Measurements from ENCODE around the gene GSTA4. TPM values are rescaled to one million over a fixed set of nuclear protein-coding genes. Genes with fewer than 3 reads are reported as not detected.

Gene GSTA4
- total RNA-seq, 1 experiment from 2014 or later, result 19.2 TPM

Other genes starting within 250 kb of the GSTA4 start
- gene GSTA2, start 231.8 kb downstream of the GSTA4 start, total RNA-seq (2014; rRNA removed; shearing (Covaris generic)), result 0.37 TPM in 1 of 2 replicates, not detected in the other
- gene GSTA1, start 191.5 kb downstream of the GSTA4 start, total RNA-seq (2014; rRNA removed; shearing (Covaris generic)), result not detected in 2 replicates
- gene GSTA5, start 154.5 kb downstream of the GSTA4 start, total RNA-seq (2014; rRNA removed; shearing (Covaris generic)), result not detected in 2 replicates
- gene GSTA3, start 85.6 kb downstream of the GSTA4 start, total RNA-seq (2014; rRNA removed; shearing (Covaris generic)), result 0.19 TPM in 1 of 2 replicates, not detected in the other
- gene CILK1, start 66.5 kb upstream of the GSTA4 start, total RNA-seq (2014; rRNA removed; shearing (Covaris generic)), result 7.8 and 9.7 TPM in 2 replicates
- 43.6 and 45.5 TPM in 2 replicates for gene FBXO9, start 70.1 kb upstream of the GSTA4 start, total RNA-seq (2014; rRNA removed; shearing (Covaris generic))
- not detected in 2 replicates for gene GCM1, start 153.6 kb upstream of the GSTA4 start, total RNA-seq (2014; rRNA removed; shearing (Covaris generic))

All from H4 (cell line).